WTC11 (cell line): ENCODE data around the gene CXCL8.

Source experiments
- ATF3 ChIP-seq: sonication (generic); formaldehyde crosslinking; conservative IDR thresholded peaks from 2 replicates; pipeline ENCODE4 v1.8.1; 2022; ENCODE audit warnings: mild to moderate bottlenecking, missing genetic modification reagents
- ZNF138 ChIP-seq: sonication (generic); formaldehyde crosslinking; conservative IDR thresholded peaks from 2 replicates; pipeline ENCODE4 v1.8.1; 2022; ENCODE audit warnings: mild to moderate bottlenecking, moderate library complexity, missing genetic modification reagents

DNA sequence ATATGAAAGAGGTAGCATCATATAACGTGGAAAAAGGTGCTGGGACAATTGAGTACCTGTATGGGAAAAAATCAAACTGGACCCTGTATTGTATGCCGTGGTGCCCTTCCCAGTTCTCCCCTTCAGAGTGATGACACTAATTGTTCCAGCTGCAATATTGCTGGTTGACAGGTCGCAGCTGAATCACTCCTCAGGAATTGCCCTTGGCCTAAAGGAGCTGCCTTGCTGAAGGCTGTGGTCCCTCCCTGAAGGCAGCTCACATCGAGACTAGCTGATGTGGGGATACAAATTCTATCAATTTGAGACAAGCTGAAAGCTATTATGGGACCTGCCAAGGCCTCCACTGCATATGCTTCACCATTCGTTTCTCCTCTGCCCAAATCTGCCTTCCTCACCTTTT is 39.3 kb upstream of the CXCL8 start:
- TF ChIP-seq ZNF138 (CRISPR knock-in tag), result no peak
- no peak for TF ChIP-seq ATF3 (CRISPR knock-in tag)
